Measurements from ENCODE around the gene ZDHHC22. TPM values are rescaled to one million over a fixed set of nuclear protein-coding genes. Genes with fewer than 3 reads are reported as not detected.

ZDHHC22 gene
- total and polyA plus RNA-seq, 4 donors = 5.6 to 47.3 (median 28.4) TPM

GRCh38 chr14:77145975-77146740 lies 4.6 kb upstream of the ZDHHC22 start:
- 26% methylated on average over 8 of the region's 10 CpGs for WGBS (ENCODE audit: insufficient coverage)
- Histone ChIP-seq H3K36me3 (ENCODE audit: control insufficient read depth, insufficient read depth, low read length) (no peaks in the 10 kb centered on the region), H3K27me3 (ENCODE audit: control insufficient read depth, insufficient read depth, low read length) (peaks cover 8% of the 10 kb centered on the region)

GRCh38 chr14:77144412-77145115 lies 3.0 kb upstream of the ZDHHC22 start:
- peaks cover 14% of the 10 kb centered on the region for H3K27me3 ChIP-seq (ENCODE audit: control insufficient read depth, insufficient read depth, low read length)
- no peak overlapping the region for H3K4me3 ChIP-seq (ENCODE audit: low read depth, low read length)
- peaks cover 33% of the 10 kb centered on the region for H3K4me1 ChIP-seq (ENCODE audit: control insufficient read depth, insufficient read depth, low read length)
- no peaks in the 10 kb centered on the region for H3K9me3 ChIP-seq (ENCODE audit: control insufficient read depth, insufficient read depth, low read length)
- no peaks in the 10 kb centered on the region for H3K36me3 ChIP-seq (ENCODE audit: control insufficient read depth, insufficient read depth, low read length)
- 85% methylated on average over 2 of the region's 4 CpGs for WGBS (ENCODE audit: insufficient coverage)
- peak in 2 of 6 donors; percentile 45 to 57 for DNase-seq (ENCODE audit: low read depth in 4 of 6, low spot score in 6 of 6)
- no peak overlapping the region for H3K27ac ChIP-seq (ENCODE audit: low read depth, low read length)

More at GRCh38 chr14:77145975-77146740, 4.6 kb upstream of the ZDHHC22 start:
- DNase-seq (ENCODE audit: low read depth in 4 of 6, low spot score in 6 of 6) = peak in 2 of 6 donors; percentile 9 to 46
- peaks cover 20% of the 10 kb centered on the region for H3K4me1 ChIP-seq (ENCODE audit: control insufficient read depth, insufficient read depth, low read length)
- no peaks in the 10 kb centered on the region for H3K9me3 ChIP-seq (ENCODE audit: control insufficient read depth, insufficient read depth, low read length)
- H3K4me3 ChIP-seq (ENCODE audit: low read depth, low read length) = no peak overlapping the region
- no peak overlapping the region for H3K27ac ChIP-seq (ENCODE audit: low read depth, low read length)

- Histone ChIP-seq H3K4me3 (ENCODE audit: low read depth, low read length) (peak overlapping the region; percentile 18), H3K27me3 (ENCODE audit: control insufficient read depth, insufficient read depth, low read length) (peaks cover 23% of the 10 kb centered on the region), H3K9me3 (ENCODE audit: control insufficient read depth, insufficient read depth, low read length) (no peaks in the 10 kb centered on the region), H3K27ac (ENCODE audit: low read depth, low read length) (peak overlapping the region; percentile 43), H3K4me1 (ENCODE audit: control insufficient read depth, insufficient read depth, low read length) (peaks cover 39% of the 10 kb centered on the region), H3K36me3 (ENCODE audit: control insufficient read depth, insufficient read depth, low read length) (peaks cover 12% of the 10 kb centered on the region)
- WGBS (ENCODE audit: insufficient coverage) = 35% methylated on average over 2 of the region's 4 CpGs
- DNase-seq (ENCODE audit: low read depth in 4 of 6, low spot score in 6 of 6) = peak in 2 of 6 donors; percentile 82
These were observed 1.5 kb upstream of the ZDHHC22 start for GRCh38 chr14:77143071-77143470.

GRCh38 chr14:77142005-77142800 lies 612 bp upstream of the ZDHHC22 start:
- H3K9me3 ChIP-seq (ENCODE audit: control insufficient read depth, insufficient read depth, low read length) = no peaks in the 10 kb centered on the region
- peak in 2 of 6 donors; percentile 26 to 52 for DNase-seq (ENCODE audit: low read depth in 4 of 6, low spot score in 6 of 6)
- H3K36me3 ChIP-seq (ENCODE audit: control insufficient read depth, insufficient read depth, low read length) = peaks cover 19% of the 10 kb centered on the region
- peaks cover 23% of the 10 kb centered on the region for H3K27me3 ChIP-seq (ENCODE audit: control insufficient read depth, insufficient read depth, low read length)
- peaks cover 39% of the 10 kb centered on the region for H3K4me1 ChIP-seq (ENCODE audit: control insufficient read depth, insufficient read depth, low read length)
- WGBS (ENCODE audit: insufficient coverage) = 20% methylated on average over 1 of the region's 9 CpGs
- H3K27ac ChIP-seq (ENCODE audit: low read depth, low read length) = peak overlapping the region; percentile 73
- peak overlapping the region; percentile 50 for H3K4me3 ChIP-seq (ENCODE audit: low read depth, low read length)

- Histone ChIP-seq H3K4me1 (ENCODE audit: control insufficient read depth, insufficient read depth, low read length) (peaks cover 31% of the 10 kb centered on the region), H3K27ac (ENCODE audit: low read depth, low read length) (peak overlapping the region; percentile 67), H3K27me3 (ENCODE audit: control insufficient read depth, insufficient read depth, low read length) (peaks cover 23% of the 10 kb centered on the region), H3K36me3 (ENCODE audit: control insufficient read depth, insufficient read depth, low read length) (peaks cover 28% of the 10 kb centered on the region), H3K9me3 (ENCODE audit: control insufficient read depth, insufficient read depth, low read length) (no peaks in the 10 kb centered on the region), H3K4me3 (ENCODE audit: low read depth, low read length) (peak overlapping the region; percentile 49)
- peak in 2 of 6 donors; percentile 70 to 78 for DNase-seq (ENCODE audit: low read depth in 4 of 6, low spot score in 6 of 6)
- under 1% methylated on average over 63 of the region's 67 CpGs for WGBS (ENCODE audit: insufficient coverage)
These were observed 1.0 kb downstream of the ZDHHC22 start for GRCh38 chr14:77140359-77141213.

- H3K9me3 ChIP-seq (ENCODE audit: control insufficient read depth, insufficient read depth, low read length) = no peaks in the 10 kb centered on the region
- H3K27ac ChIP-seq (ENCODE audit: low read depth, low read length) = peak overlapping the region; percentile 25
- H3K27me3 ChIP-seq (ENCODE audit: control insufficient read depth, insufficient read depth, low read length) = peaks cover 23% of the 10 kb centered on the region
- H3K4me3 ChIP-seq (ENCODE audit: low read depth, low read length) = peak overlapping the region; percentile 49
- peak in 2 of 6 donors; percentile 76 to 77 for DNase-seq (ENCODE audit: low read depth in 4 of 6, low spot score in 6 of 6)
- H3K4me1 ChIP-seq (ENCODE audit: control insufficient read depth, insufficient read depth, low read length) = peaks cover 31% of the 10 kb centered on the region
- H3K36me3 ChIP-seq (ENCODE audit: control insufficient read depth, insufficient read depth, low read length) = peaks cover 28% of the 10 kb centered on the region
- 3% methylated on average over 37 of the region's 52 CpGs for WGBS (ENCODE audit: insufficient coverage)
These were observed 1.8 kb downstream of the ZDHHC22 start for GRCh38 chr14:77139540-77140358.

- Histone ChIP-seq H3K27me3 (ENCODE audit: control insufficient read depth, insufficient read depth, low read length) (peaks cover 24% of the 10 kb centered on the region), H3K27ac (ENCODE audit: low read depth, low read length) (no peak overlapping the region), H3K4me3 (ENCODE audit: low read depth, low read length) (peak overlapping the region; percentile 49), H3K4me1 (ENCODE audit: control insufficient read depth, insufficient read depth, low read length) (peaks cover 33% of the 10 kb centered on the region), H3K9me3 (ENCODE audit: control insufficient read depth, insufficient read depth, low read length) (no peaks in the 10 kb centered on the region), H3K36me3 (ENCODE audit: control insufficient read depth, insufficient read depth, low read length) (peaks cover 28% of the 10 kb centered on the region)
- WGBS (ENCODE audit: insufficient coverage) = 84% methylated on average over 13 of the region's 15 CpGs
- no peak for DNase-seq (ENCODE audit: low read depth in 4 of 6, low spot score in 6 of 6)
These were observed 2.6 kb downstream of the ZDHHC22 start for GRCh38 chr14:77139022-77139421.

GRCh38 chr14:77133720-77134338 lies 7.8 kb downstream of the ZDHHC22 start:
- H3K36me3 ChIP-seq (ENCODE audit: control insufficient read depth, insufficient read depth, low read length) = peaks cover 41% of the 10 kb centered on the region
- DNase-seq (ENCODE audit: low read depth in 4 of 6, low spot score in 6 of 6) = peak in 2 of 6 donors; percentile 57 to 84
- H3K9me3 ChIP-seq (ENCODE audit: control insufficient read depth, insufficient read depth, low read length) = no peaks in the 10 kb centered on the region
- H3K27me3 ChIP-seq (ENCODE audit: control insufficient read depth, insufficient read depth, low read length) = peaks cover 8% of the 10 kb centered on the region
- whole genome bisulfite sequencing (ENCODE audit: insufficient coverage) = 18% methylated on average over 22 of the region's 22 CpGs
- no peak overlapping the region for H3K27ac ChIP-seq (ENCODE audit: low read depth, low read length)
- peaks cover 17% of the 10 kb centered on the region for H3K4me1 ChIP-seq (ENCODE audit: control insufficient read depth, insufficient read depth, low read length)
- H3K4me3 ChIP-seq (ENCODE audit: low read depth, low read length) = no peak overlapping the region

Data from spinal cord (tissue), 10 donors.